Fibroblast of lung (primary cell): ENCODE data around the gene CHMP2A.

Experiments used
- EZH2 ChIP-seq: IDR thresholded peaks from 2 replicates; pipeline ENCODE4 v1.5.1; 2012; ENCODE audit warnings: low read length, control low read depth, mild to moderate bottlenecking; ENCODE audit errors: missing control alignments
- TF ChIP-seq, protein P1 (sequence below), 2 donors: IDR thresholded peaks in 1 of 2; conservative IDR thresholded peaks in 1 of 2; 1 replicate in 1 of 2; 2 replicates in 1 of 2; pipeline ENCODE4 v1.5.1; 2011 to 2012; ENCODE audit warnings: low read length in 2 of 2, control low read depth in 1 of 2, inconsistent platforms in 1 of 2, low read depth in 1 of 2, mild to moderate bottlenecking in 1 of 2

DNA sequence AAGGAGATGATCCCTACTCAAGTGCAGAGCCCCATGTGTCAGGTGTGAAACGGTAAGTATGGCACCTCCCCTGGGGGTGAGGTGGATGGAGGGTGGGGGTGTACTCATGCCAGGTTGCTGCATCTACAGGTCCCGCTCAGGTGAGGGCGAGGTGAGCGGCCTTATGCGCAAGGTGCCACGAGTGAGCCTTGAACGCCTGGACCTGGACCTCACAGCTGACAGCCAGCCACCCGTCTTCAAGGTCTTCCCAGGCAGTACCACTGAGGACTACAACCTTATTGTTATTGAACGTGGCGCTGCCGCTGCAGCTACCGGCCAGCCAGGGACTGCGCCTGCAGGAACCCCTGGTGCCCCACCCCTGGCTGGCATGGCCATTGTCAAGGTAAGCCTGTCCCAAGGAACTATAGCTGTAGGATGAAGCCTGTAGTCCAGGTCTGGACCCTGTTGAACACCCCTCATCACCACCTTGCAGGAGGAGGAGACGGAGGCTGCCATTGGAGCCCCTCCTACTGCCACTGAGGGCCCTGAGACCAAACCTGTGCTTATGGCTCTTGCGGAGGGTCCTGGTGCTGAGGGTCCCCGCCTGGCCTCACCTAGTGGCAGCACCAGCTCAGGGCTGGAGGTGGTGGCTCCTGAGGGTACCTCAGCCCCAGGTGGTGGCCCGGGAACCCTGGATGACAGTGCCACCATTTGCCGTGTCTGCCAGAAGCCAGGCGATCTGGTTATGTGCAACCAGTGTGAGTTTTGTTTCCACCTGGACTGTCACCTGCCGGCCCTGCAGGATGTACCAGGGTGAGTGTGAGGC, 5.8 kb downstream of the CHMP2A start:
- no peak for TF ChIP-seq EZH2
- TF ChIP-seq, protein P1, sequence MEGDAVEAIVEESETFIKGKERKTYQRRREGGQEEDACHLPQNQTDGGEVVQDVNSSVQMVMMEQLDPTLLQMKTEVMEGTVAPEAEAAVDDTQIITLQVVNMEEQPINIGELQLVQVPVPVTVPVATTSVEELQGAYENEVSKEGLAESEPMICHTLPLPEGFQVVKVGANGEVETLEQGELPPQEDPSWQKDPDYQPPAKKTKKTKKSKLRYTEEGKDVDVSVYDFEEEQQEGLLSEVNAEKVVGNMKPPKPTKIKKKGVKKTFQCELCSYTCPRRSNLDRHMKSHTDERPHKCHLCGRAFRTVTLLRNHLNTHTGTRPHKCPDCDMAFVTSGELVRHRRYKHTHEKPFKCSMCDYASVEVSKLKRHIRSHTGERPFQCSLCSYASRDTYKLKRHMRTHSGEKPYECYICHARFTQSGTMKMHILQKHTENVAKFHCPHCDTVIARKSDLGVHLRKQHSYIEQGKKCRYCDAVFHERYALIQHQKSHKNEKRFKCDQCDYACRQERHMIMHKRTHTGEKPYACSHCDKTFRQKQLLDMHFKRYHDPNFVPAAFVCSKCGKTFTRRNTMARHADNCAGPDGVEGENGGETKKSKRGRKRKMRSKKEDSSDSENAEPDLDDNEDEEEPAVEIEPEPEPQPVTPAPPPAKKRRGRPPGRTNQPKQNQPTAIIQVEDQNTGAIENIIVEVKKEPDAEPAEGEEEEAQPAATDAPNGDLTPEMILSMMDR (conservative IDR thresholded peaks at IDR 0.05 in 1 of 2, IDR thresholded peaks at IDR 0.05 in 1 of 2; ENCODE audit: low read depth in 1 of 2, low read length in 2 of 2): no peak
